Stimulated activated naive CD8-positive, alpha-beta T cell treated with anti-CD3 and anti-CD28 coated beads, Interleukin-15, amount 100 ng/mL, for 72 hours (primary cell): ENCODE data around the gene HDGFL2.
"Not testable (repeated sequence)": the region's sequence is repeated elsewhere in the genome, so short reads cannot be mapped to it uniquely, and the experiment has no call there.

Source experiments
- ATAC-seq: fragments of 150-1000 bp; cut with Tn5 transposase; 2 replicates; pipeline ENCODE4 v1.10.0; 2021; ENCODE audit warnings: mild to moderate bottlenecking, moderate library complexity
- DNase-seq, 2 donors: peaks; one replicate each; pipeline ENCODE4 v3.0.0; 2021 to 2022
- H3K27ac Mint-ChIP-seq, 2 donors: one replicate each; pipeline ENCODE4 v1.8.0; 2022; ENCODE audit warnings: mild to moderate bottlenecking in 2 of 2, mixed read lengths in 2 of 2, moderate library complexity in 2 of 2
- H3K27me3 Mint-ChIP-seq: one replicate; pipeline ENCODE4 v1.8.0; 2022; ENCODE audit warnings: mixed read lengths
- H3K4me1 Mint-ChIP-seq: one replicate; pipeline ENCODE4 v1.8.0; 2022; ENCODE audit warnings: mild to moderate bottlenecking, mixed read lengths
- H3K4me3 Mint-ChIP-seq, 2 donors: one replicate each; pipeline ENCODE4 v1.8.0; 2022; ENCODE audit warnings: mild to moderate bottlenecking in 2 of 2, mixed read lengths in 2 of 2, moderate library complexity in 1 of 2
- H3K9me3 Mint-ChIP-seq, 2 donors: one replicate each; pipeline ENCODE4 v1.8.0; 2022; ENCODE audit warnings: mixed read lengths in 2 of 2

HDGFL2 gene

GRCh38 chr19:4539169-4539692, 67.1 kb downstream of the HDGFL2 start:
- Mint-ChIP-seq H3K27ac (no peak overlapping the region), H3K9me3 (no peaks in the 10 kb centered on the region), H3K4me3 (no peak overlapping the region), H3K27me3 (peaks cover 26% of the 10 kb centered on the region), H3K4me1 (peaks cover 33% of the 10 kb centered on the region)
- no peak for ATAC-seq
- DNase-seq = no peak

- Mint-ChIP-seq H3K27ac (peak within 1 kb of the TSS in 1 of 2 donors; percentile 34), H3K27me3 (peaks cover 26% of the 10 kb centered on the region), H3K4me3 (peak within 1 kb of the TSS; percentile 71 to 73), H3K4me1 (peaks cover 33% of the 10 kb centered on the region), H3K9me3 (no peaks in the 10 kb centered on the region)
- peak in 1 of 2 donors; percentile 35 for DNase-seq
- peak; percentile 61 for ATAC-seq
These were observed 67.8 kb downstream of the HDGFL2 start, which contains the start of gene LRG1 for GRCh38 chr19:4539693-4540581. Gene LRG1, minus strand, starts transcription at chr19:4540036. Its CDS starts 23 bp downstream, at chr19:4540013.

GRCh38 chr19:4541114-4541805, 69.2 kb downstream of the HDGFL2 start:
- H3K9me3 Mint-ChIP-seq = no peaks in the 10 kb centered on the region
- peaks cover 22% of the 10 kb centered on the region for H3K4me1 Mint-ChIP-seq
- no peak overlapping the region for H3K27ac Mint-ChIP-seq
- peaks cover 15% of the 10 kb centered on the region for H3K27me3 Mint-ChIP-seq
- DNase-seq (no peak), ATAC-seq (no peak)
- no peak overlapping the region for H3K4me3 Mint-ChIP-seq

GRCh38 chr19:4541806-4542145, 69.7 kb downstream of the HDGFL2 start:
- H3K9me3 Mint-ChIP-seq, DNase-seq, H3K27ac Mint-ChIP-seq, ATAC-seq, H3K4me3 Mint-ChIP-seq: not testable (repeated sequence)
- Mint-ChIP-seq H3K4me1 (peaks cover 22% of the 10 kb centered on the region), H3K27me3 (peaks cover 15% of the 10 kb centered on the region)

- ATAC-seq = peak; percentile 59
- Mint-ChIP-seq H3K9me3 (no peaks in the 10 kb centered on the region), H3K4me3 (no peak overlapping the region), H3K27ac (no peak overlapping the region), H3K27me3 (peaks cover 15% of the 10 kb centered on the region), H3K4me1 (peaks cover 22% of the 10 kb centered on the region)
- no peak for DNase-seq
These were observed 71.1 kb downstream of the HDGFL2 start for GRCh38 chr19:4542896-4543841.

- H3K4me1 Mint-ChIP-seq = peaks cover 18% of the 10 kb centered on the region
- ATAC-seq (peak; percentile 60), DNase-seq (no peak)
- H3K9me3 Mint-ChIP-seq = no peaks in the 10 kb centered on the region
- H3K27ac Mint-ChIP-seq = no peak overlapping the region
- no peak overlapping the region for H3K4me3 Mint-ChIP-seq
- peaks cover 10% of the 10 kb centered on the region for H3K27me3 Mint-ChIP-seq
These were observed 71.9 kb downstream of the HDGFL2 start for GRCh38 chr19:4543842-4544647.

GRCh38 chr19:4547303-4548237, 75.5 kb downstream of the HDGFL2 start:
- Mint-ChIP-seq H3K4me1 (no peaks in the 10 kb centered on the region), H3K27me3 (no peaks in the 10 kb centered on the region), H3K27ac (no peak overlapping the region), H3K4me3 (no peak overlapping the region), H3K9me3 (no peaks in the 10 kb centered on the region)
- ATAC-seq (no peak), DNase-seq (no peak)

GRCh38 chr19:4548238-4548584, 76.1 kb downstream of the HDGFL2 start:
- Mint-ChIP-seq H3K4me3 (no peak overlapping the region), H3K9me3 (peaks cover 0 to 4% of the 10 kb centered on the region in 2 donors), H3K4me1 (no peaks in the 10 kb centered on the region), H3K27me3 (no peaks in the 10 kb centered on the region), H3K27ac (no peak overlapping the region)
- DNase-seq (no peak), ATAC-seq (no peak)

GRCh38 chr19:4550018-4550417, 77.9 kb downstream of the HDGFL2 start:
- DNase-seq = no peak
- Mint-ChIP-seq H3K4me3 (no peak overlapping the region), H3K4me1 (no peaks in the 10 kb centered on the region), H3K27me3 (no peaks in the 10 kb centered on the region), H3K27ac (no peak overlapping the region), H3K9me3 (peaks cover 0 to 9% of the 10 kb centered on the region in 2 donors)
- ATAC-seq = no peak

GRCh38 chr19:4550479-4551050, 78.5 kb downstream of the HDGFL2 start:
- H3K27me3 Mint-ChIP-seq = no peaks in the 10 kb centered on the region
- H3K4me1 Mint-ChIP-seq = no peaks in the 10 kb centered on the region
- H3K9me3 Mint-ChIP-seq = peaks cover 0 to 9% of the 10 kb centered on the region in 2 donors
- no peak overlapping the region for H3K27ac Mint-ChIP-seq
- ATAC-seq = no peak
- no peak for DNase-seq
- no peak overlapping the region for H3K4me3 Mint-ChIP-seq
